Fibroblast of lung (primary cell): ENCODE measurements around the gene ZNF221.

Experiments used
- CTCF ChIP-seq, 2 donors: IDR thresholded peaks in 1 of 2; conservative IDR thresholded peaks in 1 of 2; 1 replicate in 1 of 2; 2 replicates in 1 of 2; pipeline ENCODE4 v1.5.1; 2011 to 2012; ENCODE audit warnings: low read length in 2 of 2, control low read depth in 1 of 2, inconsistent platforms in 1 of 2, low read depth in 1 of 2, mild to moderate bottlenecking in 1 of 2
- EZH2 ChIP-seq: IDR thresholded peaks from 2 replicates; pipeline ENCODE4 v1.5.1; 2012; ENCODE audit warnings: low read length, control low read depth, mild to moderate bottlenecking; ENCODE audit errors: missing control alignments

- TF ChIP-seq EZH2 (no peak), CTCF (conservative IDR thresholded peaks at IDR 0.05 in 1 of 2, IDR thresholded peaks at IDR 0.05 in 1 of 2; ENCODE audit: low read depth in 1 of 2, low read length in 2 of 2) (no peak)
These were observed 45.1 kb upstream of the ZNF221 start for GRCh38 chr19:43905897-43906296.
